Posterior cingulate gyrus (tissue), 11 donors: Measurements from ENCODE around the gene ANKRD37.
A peak's percentile ranks its signal among the peaks of the same experiment; 100 is the strongest.

Experiments
- DNase-seq, 10 donors: peaks; one replicate each; pipeline versions ENCODE4 v3.0.0 to v3.0.0-alpha.2; 2020 to 2021; ENCODE audit warnings: mixed read lengths in 3 of 10
- intact Hi-C: fragments of 100-400 bp; cut with DNase I; formaldehyde crosslinking; loops from one replicate; pipeline ENCODE4 v1.15.1; 2023

Gene ANKRD37

DNA sequence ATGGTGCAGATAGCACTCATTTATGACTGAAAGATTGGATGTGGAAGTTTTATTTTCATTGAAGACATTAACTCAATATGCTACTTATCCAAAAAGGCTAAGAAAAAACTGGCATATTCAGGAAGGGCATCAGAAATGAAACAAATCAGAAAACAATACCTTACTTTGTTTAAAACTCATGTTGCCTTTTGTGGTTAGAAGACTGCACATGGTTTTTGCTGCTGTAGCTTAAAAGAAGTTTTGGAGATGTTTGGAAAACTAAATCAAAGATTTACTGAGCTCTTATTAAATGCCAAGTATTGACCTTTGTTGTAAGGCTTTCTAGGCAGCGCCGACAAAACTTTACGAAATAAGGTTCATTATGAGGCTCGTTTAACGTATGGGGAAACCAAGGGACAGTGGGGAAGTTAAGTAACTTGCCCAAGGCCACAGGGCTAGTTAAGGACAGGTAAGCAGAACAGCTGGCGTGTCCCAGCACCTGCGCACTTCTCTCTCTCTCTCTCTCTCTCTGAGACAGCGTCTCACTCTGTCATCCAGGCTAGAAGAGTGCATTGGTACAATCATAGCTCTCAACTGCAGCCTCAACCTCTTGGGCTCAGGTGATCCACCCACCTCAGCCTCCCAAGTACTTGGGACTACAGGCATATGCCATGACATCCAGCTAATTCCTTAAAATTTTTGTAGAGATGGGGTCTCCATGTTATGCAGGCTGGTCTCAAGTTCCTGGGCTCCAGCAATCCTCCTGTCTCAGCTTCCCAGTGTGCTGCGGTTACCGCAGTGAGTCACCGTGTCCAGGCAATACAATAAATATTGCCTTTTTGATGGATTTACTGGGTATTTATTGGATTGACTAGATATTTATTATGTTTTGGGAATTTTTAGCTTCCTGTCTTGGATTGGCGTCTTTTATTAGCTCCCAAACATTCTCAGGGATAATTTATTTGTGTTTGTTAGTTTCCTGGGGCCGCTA lies 17.0 kb upstream of the ANKRD37 start:
- intact Hi-C loops, result no loop called here
- DNase-seq, result no peak

DNA sequence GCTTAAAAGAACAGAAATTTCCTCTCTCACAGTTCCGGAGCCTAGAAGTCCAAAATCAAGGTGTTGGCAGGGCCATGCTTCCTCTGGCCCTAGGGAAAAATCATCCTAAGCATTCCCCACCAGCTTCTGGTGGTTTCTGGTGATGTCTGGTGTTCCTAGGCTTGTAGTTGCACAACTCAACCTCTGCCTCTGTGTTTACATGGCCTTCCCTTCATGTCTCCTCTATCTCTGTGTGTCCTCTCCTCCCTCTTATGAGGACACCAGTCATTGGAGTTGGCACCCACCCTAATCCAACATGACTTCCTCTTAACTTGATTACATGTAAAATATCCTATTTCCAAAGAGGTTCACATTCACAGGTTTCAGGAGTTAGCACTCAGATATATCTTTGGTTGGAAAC lies 16.3 kb upstream of the ANKRD37 start:
- no peak for DNase-seq
- intact Hi-C loops, result no loop called here

DNA sequence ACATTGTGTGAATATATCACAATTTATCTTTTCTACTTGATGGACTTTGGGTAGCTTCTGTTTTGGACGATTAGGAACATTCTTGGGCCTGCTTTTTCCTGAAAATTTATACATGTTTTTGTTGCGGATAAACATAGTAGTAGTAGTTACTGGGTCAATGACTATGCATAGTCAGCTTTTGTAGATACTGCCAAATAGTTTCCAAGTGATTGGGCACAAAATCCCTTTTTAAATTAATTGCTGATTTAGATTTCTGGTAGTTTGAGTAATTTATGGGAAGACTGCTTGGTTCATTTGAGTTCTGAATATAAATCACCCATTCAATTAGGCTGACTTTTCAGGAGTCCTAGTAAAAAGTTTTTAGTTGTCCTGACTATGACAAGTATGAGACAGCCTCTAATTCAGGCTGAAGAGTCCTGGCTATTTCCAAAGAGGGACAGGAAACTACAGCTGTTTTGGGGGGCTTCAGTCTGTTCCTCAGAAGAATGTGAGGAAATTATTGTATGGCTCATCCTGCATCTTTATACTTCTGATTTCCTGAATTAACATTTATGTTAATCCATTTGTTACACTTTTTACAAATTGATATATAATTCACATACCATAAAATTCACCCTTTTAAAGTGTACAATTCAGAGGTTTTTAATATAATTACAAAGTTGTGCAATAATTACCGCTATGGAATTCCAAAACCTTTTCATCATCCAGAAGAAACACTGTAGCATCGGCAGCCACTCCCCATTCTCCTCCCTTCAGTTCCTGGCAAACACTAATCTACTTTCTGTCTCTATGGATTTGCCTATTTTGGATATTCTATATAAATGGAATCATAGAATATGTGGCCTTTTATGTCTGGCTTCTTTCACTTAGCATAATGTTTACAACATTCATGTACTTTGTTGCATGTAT lies 15.1 kb upstream of the ANKRD37 start:
- intact Hi-C loops, result no loop called here

DNA sequence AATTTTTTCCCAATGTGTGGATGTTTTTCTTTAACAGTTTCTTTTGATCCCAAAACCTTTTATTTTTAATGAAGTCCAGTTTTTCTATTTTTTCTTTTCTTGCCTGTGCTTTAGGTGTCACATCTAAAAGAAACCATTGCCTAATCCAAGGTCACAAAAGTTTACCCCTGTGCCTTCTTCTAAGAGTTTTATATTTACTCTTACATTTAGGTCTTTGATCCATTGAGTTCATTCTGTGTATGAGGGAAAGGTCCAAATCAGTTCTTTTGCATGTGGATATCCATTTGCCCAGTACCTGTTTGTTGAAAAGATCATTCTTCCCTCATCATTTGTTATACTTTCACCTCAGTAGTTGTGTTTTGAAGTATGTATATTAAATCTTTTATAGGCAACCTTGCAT lies 13.9 kb upstream of the ANKRD37 start:
- DNase-seq, result no peak
- intact Hi-C loops, result no loop called here

More for the DNA sequence above, 15.1 kb upstream of the ANKRD37 start:
- no peak for DNase-seq

DNA sequence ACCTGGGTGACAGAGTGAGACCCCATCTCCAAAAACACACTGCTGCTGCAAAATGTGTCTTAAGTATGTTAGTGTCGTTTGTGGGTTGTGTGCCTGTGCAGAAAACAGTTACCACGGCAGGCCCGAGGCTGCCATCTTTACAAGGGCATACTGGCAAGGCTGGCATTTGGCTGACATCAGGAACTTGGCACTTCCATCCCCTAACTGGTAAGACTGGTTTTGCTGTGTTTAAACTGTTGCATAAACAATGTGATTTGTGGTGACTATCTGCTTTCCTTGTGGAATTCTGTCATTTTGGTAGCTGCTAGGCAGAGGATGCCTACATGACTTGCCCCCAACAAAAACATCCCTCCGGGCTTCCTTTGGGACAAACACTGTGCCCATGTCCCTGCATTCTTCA lies 13.2 kb upstream of the ANKRD37 start:
- intact Hi-C loops, result no loop called here
- no peak for DNase-seq

DNA sequence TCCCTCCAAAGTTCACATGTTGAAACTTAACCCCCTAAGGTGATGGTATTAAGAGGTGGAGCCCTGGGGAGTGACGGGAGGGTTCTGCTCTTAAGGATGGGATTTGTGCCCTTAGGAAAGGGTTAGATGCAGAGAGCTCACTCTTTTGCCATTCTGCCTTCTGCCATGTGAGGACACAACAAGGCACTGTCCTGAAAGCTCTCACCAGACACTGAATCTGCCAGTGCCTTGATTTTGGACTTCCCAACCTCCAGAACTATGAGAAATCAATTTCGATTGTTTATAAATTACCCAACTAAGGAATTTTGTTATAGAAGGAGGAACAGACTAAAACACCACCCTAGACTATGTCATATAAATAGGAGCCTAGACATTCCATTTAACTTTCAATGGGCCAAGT lies 12.6 kb upstream of the ANKRD37 start:
- DNase-seq, result no peak
- intact Hi-C loops, result no loop called here

DNA sequence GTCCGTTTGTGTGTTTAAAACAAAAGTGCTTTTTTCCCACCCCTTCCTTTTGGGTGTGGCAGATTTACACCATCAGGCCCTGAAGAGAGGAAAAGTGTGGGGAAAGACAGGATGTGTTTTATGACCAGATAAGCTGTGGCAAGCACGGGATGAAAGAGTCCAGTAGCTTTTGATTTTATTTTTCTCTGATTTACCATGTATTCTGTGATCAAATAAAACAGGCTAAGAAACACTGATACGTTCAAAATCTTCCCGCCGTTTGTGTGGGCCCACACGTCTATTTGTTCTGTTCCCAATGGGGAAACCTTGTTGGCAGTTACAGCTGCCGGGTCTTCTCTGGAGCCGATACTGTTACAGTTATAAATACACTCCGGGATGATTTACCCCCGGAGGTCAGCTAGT lies 11.7 kb upstream of the ANKRD37 start:
- no peak for DNase-seq
- intact Hi-C loops, result no loop called here

DNA sequence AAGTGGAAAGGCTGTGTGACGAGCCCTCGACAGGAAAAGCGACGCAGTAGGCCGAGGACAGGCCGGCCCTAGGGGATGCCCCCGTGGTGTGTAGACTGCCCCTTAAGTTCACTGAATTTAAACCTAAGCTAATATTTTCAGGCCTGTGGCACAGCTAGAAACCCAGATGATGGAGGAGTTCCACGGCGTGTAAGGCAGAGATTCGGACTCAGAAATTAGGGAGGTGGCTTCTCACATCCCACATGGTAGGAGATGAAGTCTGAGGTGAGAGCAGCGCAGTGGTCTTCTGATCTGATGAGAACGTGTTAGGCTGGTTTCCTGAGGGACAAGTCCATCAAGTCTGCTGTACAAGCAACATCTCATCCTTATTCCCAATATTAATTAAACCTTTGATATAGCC lies 8.7 kb upstream of the ANKRD37 start:
- intact Hi-C loops, result no loop called here
- no peak for DNase-seq

DNA sequence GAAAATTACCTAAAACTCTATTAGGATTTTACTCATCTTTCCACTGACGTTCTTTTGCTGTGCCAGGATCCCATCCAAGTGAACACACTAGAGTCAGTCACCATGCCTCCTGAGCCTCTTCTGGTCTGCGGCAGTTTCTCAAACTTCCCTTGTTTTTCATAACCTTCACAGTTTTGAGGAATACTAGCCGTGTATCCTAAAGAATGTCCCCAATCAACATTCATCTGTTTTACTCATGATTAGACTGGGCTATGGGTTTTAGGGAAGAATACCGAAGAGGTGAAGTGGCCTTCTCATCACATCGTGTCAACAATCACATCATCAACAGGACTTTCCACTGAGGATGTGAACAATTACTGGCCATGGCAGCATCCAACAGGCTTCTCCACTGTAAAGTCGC lies 5.7 kb upstream of the ANKRD37 start:
- DNase-seq, result no peak

DNA sequence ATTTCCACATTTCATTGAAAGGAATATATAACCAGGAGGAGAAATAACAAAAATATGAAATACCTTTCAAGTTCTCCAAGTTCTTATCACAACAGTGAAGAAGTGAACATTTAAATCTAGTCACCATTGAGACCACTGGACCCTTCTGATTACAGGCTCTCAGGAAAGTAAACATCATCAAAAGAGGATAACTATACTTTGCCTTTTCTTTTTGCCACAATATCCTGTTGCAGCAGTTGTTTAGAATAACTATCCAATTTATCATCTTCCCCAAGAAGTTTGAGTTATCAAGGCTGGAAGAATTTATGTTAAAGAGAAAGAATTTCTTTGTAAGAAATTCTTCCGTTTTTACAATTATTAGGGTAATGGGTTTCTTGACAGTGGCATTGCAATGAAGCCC lies 4.5 kb upstream of the ANKRD37 start:
- intact Hi-C loops, result loop anchor here (10.0 kb wide), 1 partner anchor 87 kb away; no protein-coding TSS in a partner anchor
- DNase-seq, result no peak

More for the DNA sequence above, 5.7 kb upstream of the ANKRD37 start:
- intact Hi-C loops, result loop anchor here (10.0 kb wide), 1 partner anchor 86 kb away; no protein-coding TSS in a partner anchor

DNA sequence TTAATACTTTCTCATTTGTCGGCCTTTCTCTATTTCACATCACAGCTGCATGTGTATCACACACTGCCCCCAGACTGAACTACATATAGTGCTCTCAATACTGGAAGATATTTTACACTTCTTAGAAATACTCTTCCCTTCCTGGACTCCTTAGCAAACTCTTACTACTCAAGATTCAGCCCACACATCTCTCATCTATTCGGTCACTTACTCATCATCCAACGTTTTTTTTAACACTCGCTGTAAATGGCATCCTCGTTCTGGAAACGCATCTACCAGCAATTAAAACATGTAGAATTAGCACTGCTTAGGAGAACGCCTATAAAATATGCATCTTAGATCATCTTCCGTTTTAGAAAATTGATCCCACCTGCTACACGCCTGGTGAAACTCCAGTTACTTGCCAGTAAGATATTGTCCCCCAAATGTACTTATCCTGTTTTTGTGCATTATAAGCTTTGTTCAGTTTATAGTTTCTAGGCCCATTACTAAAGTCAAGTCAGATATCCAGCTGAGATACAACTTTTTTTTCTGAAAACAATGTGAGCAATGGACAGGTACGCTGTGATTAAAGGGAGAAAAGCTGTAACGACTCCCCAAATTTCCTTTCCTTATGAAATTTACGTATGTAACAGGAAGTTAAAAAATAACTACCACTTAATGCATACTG lies 1.9 kb upstream of the ANKRD37 start:
- intact Hi-C loops, result loop anchor here (5.0 to 10.0 kb wide), 2 partner anchors 90 to 192 kb away; partner anchors contain the start of gene CFAP97
- DNase-seq, result no peak

DNA sequence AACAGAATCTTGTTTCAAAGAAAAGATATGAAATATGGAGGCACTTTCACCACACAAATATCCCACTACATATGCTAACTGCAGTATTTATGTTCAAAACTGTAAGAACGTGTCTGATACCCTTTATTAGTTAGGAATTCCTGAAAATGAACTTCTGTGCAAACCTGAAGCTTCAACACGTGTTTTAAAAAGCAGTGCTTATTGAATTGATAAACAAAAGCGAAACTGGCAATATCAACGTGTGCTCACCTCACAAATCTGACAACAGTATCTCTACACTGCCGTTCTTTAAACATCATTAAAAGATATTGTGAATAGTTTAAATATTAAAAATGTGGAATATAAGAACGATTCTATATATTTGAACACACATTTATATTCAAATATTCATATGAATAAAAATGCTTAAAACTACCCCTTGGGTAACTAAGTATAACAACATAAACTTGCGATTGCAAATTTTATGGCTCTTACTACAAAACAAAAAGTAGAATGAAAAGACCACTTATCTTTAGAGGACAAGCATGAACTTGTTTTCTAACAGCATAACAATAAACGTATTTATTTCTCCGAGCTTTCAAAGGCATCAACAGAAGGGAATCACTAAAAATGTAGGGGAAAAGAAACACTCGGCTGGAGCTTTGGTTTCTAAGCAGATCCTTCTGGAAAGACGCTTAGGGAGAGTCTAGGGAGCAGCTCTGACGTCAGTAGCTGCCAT lies 1.2 kb upstream of the ANKRD37 start, which contains the start of gene LRP2BP:
TSS of gene LRP2BP (minus strand) at position 687 of the 718 bp plus-strand sequence. CDS start 17,738 bp downstream, outside the sequence.
- intact Hi-C loops, result loop anchor here (5.0 to 10.0 kb wide), 2 partner anchors 91 to 193 kb away; partner anchors contain the start of gene CFAP97
- no peak for DNase-seq

DNA sequence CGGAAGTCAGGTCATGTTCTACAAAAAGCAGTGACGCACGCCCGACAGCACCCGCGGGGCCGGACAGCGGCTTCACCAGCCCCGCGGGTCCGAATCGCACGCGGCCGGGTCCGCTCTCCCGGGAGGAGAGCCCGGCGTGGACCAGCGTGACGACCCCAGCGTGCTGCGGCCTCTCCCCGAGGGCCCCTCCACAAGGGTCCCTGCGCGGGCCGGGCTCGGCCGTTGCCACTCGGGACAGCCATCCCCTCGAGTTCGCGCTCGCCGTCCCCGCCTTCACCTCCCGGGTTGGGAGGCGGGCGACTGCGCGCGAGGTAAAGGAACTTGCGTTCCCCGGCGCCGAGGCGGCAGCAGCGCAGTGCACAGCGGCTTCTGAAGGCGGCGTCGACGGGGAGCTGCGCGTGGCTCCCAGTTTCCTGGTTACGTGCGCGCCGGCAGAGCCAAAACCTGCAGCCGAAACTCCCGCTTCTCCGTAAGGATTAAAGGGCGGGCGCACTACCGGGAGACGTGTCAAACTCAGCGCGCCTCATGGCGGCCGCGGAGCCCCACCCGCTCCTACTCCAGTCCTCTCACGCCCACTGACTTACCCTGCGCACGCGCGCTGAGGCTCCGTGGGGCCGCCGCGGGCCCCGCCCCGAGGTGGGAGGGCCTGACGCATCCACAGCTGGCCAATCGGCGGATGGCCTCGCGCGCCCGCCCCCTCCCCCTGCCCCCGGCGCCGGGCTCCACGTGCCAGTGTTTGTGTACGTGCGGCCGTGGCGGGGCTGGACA lies 501 bp upstream of the ANKRD37 start:
- intact Hi-C loops, result loop anchor here (2.0 to 10.0 kb wide), 3 partner anchors 75 to 194 kb away; partner anchors contain the start of genes CCDC110 and CFAP97
- DNase-seq, result peak; percentile 93 to 100 (median 97)

DNA sequence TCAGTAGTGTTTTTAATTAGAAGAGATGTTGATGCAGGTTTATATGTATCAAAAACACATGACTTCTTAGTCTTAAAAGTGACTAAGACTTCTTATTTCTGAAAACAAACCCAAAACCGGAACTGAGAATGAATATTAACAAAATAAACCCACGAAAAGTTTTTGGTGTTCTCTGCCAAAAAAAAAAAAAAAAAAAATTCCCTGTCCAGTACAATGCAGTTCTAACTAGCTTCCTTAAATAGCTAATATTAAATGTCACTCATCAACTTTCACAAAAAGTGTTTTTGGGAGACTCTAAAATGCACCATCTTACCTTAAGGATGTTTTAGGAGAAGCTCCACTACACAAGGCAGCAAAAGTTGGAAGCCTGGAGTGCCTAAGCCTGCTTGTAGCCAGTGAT lies 2.0 kb downstream of the ANKRD37 start:
- intact Hi-C loops, result loop anchor here (5.0 to 10.0 kb wide), 2 partner anchors 94 to 196 kb away; partner anchors contain the start of gene CFAP97
- DNase-seq, result no peak

DNA sequence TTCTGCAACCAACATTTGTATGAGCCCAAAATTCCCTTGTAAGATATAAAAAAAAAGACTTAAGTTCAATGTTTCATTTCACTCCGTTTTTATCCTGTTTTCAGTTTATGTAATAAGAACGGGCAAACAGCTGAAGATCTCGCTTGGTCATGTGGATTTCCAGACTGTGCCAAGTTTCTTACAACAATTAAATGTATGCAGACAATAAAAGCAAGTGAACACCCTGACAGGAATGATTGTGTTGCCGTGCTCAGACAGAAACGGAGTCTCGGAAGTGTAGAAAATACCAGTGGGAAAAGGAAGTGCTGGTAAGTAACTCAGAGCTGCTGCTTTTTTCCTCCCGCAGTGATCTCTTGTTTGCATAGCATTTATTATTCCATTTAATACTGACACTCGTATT lies 2.8 kb downstream of the ANKRD37 start:
- intact Hi-C loops, result loop anchor here (5.0 to 10.0 kb wide), 2 partner anchors 95 to 197 kb away; partner anchors contain the start of gene CFAP97
- no peak for DNase-seq

DNA sequence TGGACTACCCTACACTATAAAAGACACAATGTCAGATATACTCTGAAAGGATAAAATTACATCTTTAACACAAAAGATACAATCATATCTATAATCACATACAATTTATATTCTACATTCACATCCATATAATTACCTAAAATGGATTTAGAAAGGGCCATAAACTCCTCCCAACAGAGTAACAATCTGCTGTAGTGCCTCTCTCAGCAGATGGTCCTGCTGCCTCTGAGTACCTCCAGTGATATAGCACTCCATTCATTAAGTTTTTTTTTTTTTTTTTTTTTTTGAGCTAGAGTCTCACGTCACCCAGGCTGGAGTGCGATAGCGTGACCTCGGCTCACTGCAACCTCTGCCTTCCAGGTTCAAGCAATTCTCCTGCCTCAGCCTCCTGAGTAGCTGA lies 7.4 kb downstream of the ANKRD37 start:
- no peak for DNase-seq
- intact Hi-C loops, result no loop called here

DNA sequence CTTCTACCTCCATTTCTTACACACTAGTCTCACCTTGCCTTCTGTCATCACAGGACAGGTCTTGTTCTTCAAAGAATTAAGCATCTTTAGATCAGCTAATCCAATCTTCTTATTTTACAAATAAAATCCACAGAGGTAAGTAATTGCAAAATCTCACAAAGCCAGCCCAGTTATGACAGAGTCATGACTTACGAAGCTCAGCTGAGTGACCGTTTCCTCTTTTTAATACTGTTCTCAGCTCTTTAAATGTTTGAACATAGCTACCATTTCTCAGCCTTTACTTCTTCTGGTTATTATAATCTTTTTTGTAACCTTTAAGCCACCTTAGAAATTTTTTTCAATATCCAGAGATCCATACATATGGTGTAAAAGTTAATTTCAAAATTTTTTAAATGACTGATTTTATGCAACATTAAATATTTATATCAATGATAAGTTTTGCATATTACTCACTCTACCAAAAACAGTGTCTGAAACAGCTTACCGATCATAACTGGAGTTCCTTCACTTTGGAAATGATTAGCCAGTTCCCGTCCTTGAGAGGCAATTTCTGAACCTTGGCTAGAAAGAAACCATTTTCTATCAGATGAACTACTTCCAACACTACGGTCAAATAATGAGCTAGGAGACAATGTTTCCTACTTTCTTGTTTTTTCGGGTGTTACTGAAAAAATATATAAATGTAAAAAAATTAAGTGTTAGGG lies 8.8 kb downstream of the ANKRD37 start:
- no peak for DNase-seq
- intact Hi-C loops, result no loop called here

DNA sequence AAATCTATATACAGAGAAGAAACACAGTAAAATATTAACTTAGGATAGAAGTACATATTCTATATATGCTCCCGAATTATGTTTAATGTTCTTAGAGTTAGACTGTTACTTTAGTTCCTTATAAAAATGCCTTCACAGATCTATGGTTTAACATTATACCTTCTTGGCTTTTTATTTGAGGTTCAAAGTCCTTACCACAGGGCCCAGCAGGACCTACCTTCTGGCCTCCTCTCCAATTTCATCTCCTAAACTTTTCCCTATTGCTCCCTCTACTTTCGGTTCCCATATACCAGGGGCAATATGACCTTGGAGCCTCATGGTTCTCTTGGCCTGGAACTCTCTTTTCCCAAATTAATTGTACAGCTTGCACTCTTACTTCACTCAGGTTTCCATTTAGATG lies 11.8 kb downstream of the ANKRD37 start:
- DNase-seq, result no peak
- intact Hi-C loops, result no loop called here
